ENCODE measurements around the gene DIPK2B. TPM values are rescaled to one million over a fixed set of nuclear protein-coding genes. Genes with fewer than 3 reads are reported as not detected.

DIPK2B gene
- total RNA-seq, 1 experiment from 2014 or later, result not detected

DNA sequence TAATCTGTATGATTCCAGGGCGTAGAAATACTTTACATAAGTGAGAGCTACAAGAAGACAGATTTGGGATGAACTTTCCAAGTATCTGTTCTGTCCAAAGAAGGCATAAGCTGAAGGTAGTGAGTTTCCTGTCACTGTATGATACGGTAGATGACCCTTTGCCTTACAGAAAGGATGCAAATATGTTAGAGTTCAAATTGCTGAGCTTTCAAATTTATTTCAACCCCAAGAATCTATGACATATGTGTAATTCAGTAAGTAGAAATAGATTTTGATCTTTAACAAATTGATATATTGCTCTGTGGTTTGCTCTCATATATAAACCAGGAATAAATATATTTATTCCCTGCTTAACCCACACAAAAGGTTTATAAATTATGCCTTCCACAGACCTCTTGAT is 16.5 kb downstream of the DIPK2B start:
- Histone ChIP-seq H3K4me1 (ENCODE audit: control insufficient read depth, insufficient read depth, low read length) (no peaks in the 10 kb centered on the region), H3K36me3 (ENCODE audit: control insufficient read depth, insufficient read depth, low read length) (no peaks in the 10 kb centered on the region), H3K27me3 (ENCODE audit: control insufficient read depth, insufficient read depth, low read length) (no peaks in the 10 kb centered on the region), H3K4me3 (ENCODE audit: low read depth in 2 of 2, low read length in 2 of 2) (no peak overlapping the region), H3K9me3 (ENCODE audit: control insufficient read depth, insufficient read depth, low read depth, low read length) (no peaks in the 10 kb centered on the region), H3K27ac (ENCODE audit: low read length) (no peak overlapping the region)
- in situ Hi-C loops (cut with HindIII; ENCODE audit: low pct_unique_long_range_greater_than_20kb, low sequenced_read_pairs), result no loop called here
- BruUV-seq (replicated peaks), result no TSS peak
- ChIA-PET CTCF (no interaction called here), POLR2A (no interaction called here)
- TF ChIP-seq TCF7L2 (IDR thresholded peaks at IDR 0.05; ENCODE audit: low read depth, low read length) (no peak), POLR2AphosphoS5 (IDR thresholded peaks at IDR 0.05; ENCODE audit: low read depth, low read length) (no peak), SIN3A (IDR thresholded peaks at IDR 0.05; ENCODE audit: borderline replicate concordance, insufficient read depth, low read depth, low read length) (no peak)
- TF ChIP-seq, protein P1, sequence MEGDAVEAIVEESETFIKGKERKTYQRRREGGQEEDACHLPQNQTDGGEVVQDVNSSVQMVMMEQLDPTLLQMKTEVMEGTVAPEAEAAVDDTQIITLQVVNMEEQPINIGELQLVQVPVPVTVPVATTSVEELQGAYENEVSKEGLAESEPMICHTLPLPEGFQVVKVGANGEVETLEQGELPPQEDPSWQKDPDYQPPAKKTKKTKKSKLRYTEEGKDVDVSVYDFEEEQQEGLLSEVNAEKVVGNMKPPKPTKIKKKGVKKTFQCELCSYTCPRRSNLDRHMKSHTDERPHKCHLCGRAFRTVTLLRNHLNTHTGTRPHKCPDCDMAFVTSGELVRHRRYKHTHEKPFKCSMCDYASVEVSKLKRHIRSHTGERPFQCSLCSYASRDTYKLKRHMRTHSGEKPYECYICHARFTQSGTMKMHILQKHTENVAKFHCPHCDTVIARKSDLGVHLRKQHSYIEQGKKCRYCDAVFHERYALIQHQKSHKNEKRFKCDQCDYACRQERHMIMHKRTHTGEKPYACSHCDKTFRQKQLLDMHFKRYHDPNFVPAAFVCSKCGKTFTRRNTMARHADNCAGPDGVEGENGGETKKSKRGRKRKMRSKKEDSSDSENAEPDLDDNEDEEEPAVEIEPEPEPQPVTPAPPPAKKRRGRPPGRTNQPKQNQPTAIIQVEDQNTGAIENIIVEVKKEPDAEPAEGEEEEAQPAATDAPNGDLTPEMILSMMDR (IDR thresholded peaks at IDR 0.05), result no peak
- TF ChIP-seq, protein P2, sequence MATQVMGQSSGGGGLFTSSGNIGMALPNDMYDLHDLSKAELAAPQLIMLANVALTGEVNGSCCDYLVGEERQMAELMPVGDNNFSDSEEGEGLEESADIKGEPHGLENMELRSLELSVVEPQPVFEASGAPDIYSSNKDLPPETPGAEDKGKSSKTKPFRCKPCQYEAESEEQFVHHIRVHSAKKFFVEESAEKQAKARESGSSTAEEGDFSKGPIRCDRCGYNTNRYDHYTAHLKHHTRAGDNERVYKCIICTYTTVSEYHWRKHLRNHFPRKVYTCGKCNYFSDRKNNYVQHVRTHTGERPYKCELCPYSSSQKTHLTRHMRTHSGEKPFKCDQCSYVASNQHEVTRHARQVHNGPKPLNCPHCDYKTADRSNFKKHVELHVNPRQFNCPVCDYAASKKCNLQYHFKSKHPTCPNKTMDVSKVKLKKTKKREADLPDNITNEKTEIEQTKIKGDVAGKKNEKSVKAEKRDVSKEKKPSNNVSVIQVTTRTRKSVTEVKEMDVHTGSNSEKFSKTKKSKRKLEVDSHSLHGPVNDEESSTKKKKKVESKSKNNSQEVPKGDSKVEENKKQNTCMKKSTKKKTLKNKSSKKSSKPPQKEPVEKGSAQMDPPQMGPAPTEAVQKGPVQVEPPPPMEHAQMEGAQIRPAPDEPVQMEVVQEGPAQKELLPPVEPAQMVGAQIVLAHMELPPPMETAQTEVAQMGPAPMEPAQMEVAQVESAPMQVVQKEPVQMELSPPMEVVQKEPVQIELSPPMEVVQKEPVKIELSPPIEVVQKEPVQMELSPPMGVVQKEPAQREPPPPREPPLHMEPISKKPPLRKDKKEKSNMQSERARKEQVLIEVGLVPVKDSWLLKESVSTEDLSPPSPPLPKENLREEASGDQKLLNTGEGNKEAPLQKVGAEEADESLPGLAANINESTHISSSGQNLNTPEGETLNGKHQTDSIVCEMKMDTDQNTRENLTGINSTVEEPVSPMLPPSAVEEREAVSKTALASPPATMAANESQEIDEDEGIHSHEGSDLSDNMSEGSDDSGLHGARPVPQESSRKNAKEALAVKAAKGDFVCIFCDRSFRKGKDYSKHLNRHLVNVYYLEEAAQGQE (IDR thresholded peaks at IDR 0.05; ENCODE audit: insufficient read depth in 1 of 2, low read depth in 2 of 2, low read length in 1 of 2), result no peak
- intact Hi-C loops (cut with micrococcal nuclease; ENCODE audit: unreplicated experiment), result no loop called here
- no peak for DNase-seq (ENCODE audit: low read depth, low spot score)
- ATAC-seq, result no peak

DNA sequence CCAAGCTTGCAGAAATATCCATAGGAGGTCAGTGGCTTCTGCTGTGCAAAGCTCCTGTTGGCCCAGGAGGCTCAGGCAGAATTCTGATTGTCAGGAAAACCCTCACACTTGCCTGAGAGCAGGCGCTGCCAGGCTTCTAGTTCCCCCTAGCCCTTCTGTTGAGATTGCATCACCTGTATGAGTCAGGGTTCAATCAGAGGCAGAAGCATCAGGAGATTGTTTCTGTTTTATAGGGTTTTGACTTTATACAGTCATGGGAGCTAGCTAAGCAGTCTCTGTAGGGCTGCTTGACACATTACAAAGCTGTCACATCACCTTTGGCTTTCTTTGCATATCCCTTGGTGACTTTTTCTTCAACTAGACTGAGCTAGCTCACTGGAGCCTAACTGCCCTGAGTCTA is 27.8 kb downstream of the DIPK2B start:
- no peak overlapping the region for H3K4me3 ChIP-seq (ENCODE audit: low read depth in 2 of 2, low read length in 2 of 2)
- no peak overlapping the region for H3K27ac ChIP-seq (ENCODE audit: low read length)
- no TSS peak for BruUV-seq (replicated peaks)
- in situ Hi-C loops (cut with HindIII; ENCODE audit: low pct_unique_long_range_greater_than_20kb, low sequenced_read_pairs), result no loop called here
- no peaks in the 10 kb centered on the region for H3K4me1 ChIP-seq (ENCODE audit: control insufficient read depth, insufficient read depth, low read length)
- DNase-seq (ENCODE audit: low read depth, low spot score) (peak; percentile 5), ATAC-seq (no peak)
- H3K27me3 ChIP-seq (ENCODE audit: control insufficient read depth, insufficient read depth, low read length), result no peaks in the 10 kb centered on the region
- H3K36me3 ChIP-seq (ENCODE audit: control insufficient read depth, insufficient read depth, low read length), result no peaks in the 10 kb centered on the region
- ChIA-PET CTCF (no interaction called here), POLR2A (no interaction called here)
- H3K9me3 ChIP-seq (ENCODE audit: control insufficient read depth, insufficient read depth, low read depth, low read length), result no peaks in the 10 kb centered on the region
- TF ChIP-seq, protein P2 (IDR thresholded peaks at IDR 0.05; ENCODE audit: insufficient read depth in 1 of 2, low read depth in 2 of 2, low read length in 1 of 2), result no peak
- TF ChIP-seq POLR2AphosphoS5 (IDR thresholded peaks at IDR 0.05; ENCODE audit: low read depth, low read length) (no peak), SIN3A (IDR thresholded peaks at IDR 0.05; ENCODE audit: borderline replicate concordance, insufficient read depth, low read depth, low read length) (no peak), TCF7L2 (IDR thresholded peaks at IDR 0.05; ENCODE audit: low read depth, low read length) (no peak)
- TF ChIP-seq, protein P1 (IDR thresholded peaks at IDR 0.05), result no peak
- intact Hi-C loops (cut with micrococcal nuclease; ENCODE audit: unreplicated experiment), result no loop called here
